Stomach smooth muscle (tissue), 2 donors: ENCODE data around the gene CCDC110.

Experiments used
- H3K27ac ChIP-seq: one replicate; pipeline ENCODE4 v1.7.0; 2013; ENCODE audit warnings: mild to moderate bottlenecking, low read length, inconsistent platforms
- H3K27me3 ChIP-seq, 2 donors: one replicate each; pipeline ENCODE4 v1.7.0; 2013; ENCODE audit warnings: low read length in 2 of 2; ENCODE audit not compliant: insufficient read depth in 2 of 2, control insufficient read depth in 1 of 2
- H3K36me3 ChIP-seq, 2 donors: one replicate each; pipeline ENCODE4 v1.7.0; 2013; ENCODE audit warnings: low read length in 2 of 2; ENCODE audit not compliant: control insufficient read depth in 2 of 2, insufficient read depth in 2 of 2
- H3K4me1 ChIP-seq: one replicate; pipeline ENCODE4 v1.7.0; 2013; ENCODE audit warnings: low read length; ENCODE audit not compliant: control insufficient read depth, insufficient read depth
- H3K4me3 ChIP-seq, 2 donors: one replicate each; pipeline ENCODE4 v1.7.0; 2013; ENCODE audit warnings: low read length in 2 of 2
- H3K9ac ChIP-seq, 2 donors: one replicate each; pipeline ENCODE4 v1.7.0; 2013; ENCODE audit warnings: low read length in 2 of 2, mild to moderate bottlenecking in 1 of 2
- H3K9me3 ChIP-seq, 2 donors: one replicate each; pipeline ENCODE4 v1.7.0; 2013; ENCODE audit warnings: low read length in 2 of 2; ENCODE audit not compliant: control insufficient read depth in 2 of 2
- donor health status: healthy.
- donor health status: Pancreatic carcinoma.

CCDC110 gene

DNA sequence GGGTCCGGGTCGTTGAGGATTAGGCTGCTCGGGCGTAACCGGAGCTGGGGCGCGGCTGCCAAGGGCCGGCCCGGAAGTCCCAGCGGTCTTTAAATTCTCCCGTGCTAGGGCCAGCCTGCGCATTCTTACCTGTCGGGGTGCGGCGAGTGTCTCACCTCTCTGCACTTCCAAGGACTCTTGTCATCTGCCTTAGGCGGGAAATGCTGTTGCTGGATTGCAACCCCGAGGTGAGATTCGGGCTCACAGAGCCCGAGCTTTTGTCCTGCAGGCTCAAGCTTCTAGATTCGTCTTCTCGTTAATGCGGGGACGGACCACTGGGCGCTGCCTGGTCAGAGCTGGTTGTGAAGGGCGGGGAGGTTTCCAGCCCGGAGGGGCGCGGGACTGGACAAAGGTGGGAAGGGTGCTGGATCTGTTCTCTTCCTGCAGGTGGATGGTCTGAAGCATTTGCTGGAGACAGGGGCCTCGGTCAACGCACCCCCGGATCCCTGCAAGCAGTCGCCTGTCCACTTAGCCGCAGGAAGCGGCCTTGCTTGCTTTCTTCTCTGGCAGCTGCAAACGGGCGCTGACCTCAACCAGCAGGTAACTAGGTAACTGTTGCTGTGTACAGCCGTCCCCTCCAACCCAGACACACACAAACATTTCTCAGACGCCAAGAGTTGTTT, 74.7 kb downstream of the CCDC110 start, which contains the start of gene ANKRD37:
Gene ANKRD37 (plus strand): TSS at position 118 of the 662 bp plus-strand sequence. CDS start 83 bp downstream, at position 201.
- H3K27me3 ChIP-seq: no peaks in the 10 kb centered on the region
- H3K4me1 ChIP-seq: peaks cover 10% of the 10 kb centered on the region
- H3K36me3 ChIP-seq: peaks cover 7 to 15% of the 10 kb centered on the region in 2 donors

GRCh38 chr4:185395956-185396723, 75.4 kb downstream of the CCDC110 start:
- H3K4me1 ChIP-seq: peaks cover 10% of the 10 kb centered on the region
- H3K4me3 ChIP-seq: peak overlapping the region; percentile 75 to 85
- H3K9ac ChIP-seq: peak overlapping the region; percentile 80 to 89
- no peaks in the 10 kb centered on the region for H3K27me3 ChIP-seq
- H3K9me3 ChIP-seq: no peaks in the 10 kb centered on the region
- H3K36me3 ChIP-seq: peaks cover 3 to 11% of the 10 kb centered on the region in 2 donors
- H3K27ac ChIP-seq: peak overlapping the region; percentile 94

More for the DNA sequence above, 74.7 kb downstream of the CCDC110 start, which contains the start of gene ANKRD37:
- H3K27ac ChIP-seq: peak within 1 kb of the TSS; percentile 94
- peak within 1 kb of the TSS; percentile 80 to 89 for H3K9ac ChIP-seq
- H3K4me3 ChIP-seq: peak within 1 kb of the TSS; percentile 75 to 85
- H3K9me3 ChIP-seq: no peaks in the 10 kb centered on the region

DNA sequence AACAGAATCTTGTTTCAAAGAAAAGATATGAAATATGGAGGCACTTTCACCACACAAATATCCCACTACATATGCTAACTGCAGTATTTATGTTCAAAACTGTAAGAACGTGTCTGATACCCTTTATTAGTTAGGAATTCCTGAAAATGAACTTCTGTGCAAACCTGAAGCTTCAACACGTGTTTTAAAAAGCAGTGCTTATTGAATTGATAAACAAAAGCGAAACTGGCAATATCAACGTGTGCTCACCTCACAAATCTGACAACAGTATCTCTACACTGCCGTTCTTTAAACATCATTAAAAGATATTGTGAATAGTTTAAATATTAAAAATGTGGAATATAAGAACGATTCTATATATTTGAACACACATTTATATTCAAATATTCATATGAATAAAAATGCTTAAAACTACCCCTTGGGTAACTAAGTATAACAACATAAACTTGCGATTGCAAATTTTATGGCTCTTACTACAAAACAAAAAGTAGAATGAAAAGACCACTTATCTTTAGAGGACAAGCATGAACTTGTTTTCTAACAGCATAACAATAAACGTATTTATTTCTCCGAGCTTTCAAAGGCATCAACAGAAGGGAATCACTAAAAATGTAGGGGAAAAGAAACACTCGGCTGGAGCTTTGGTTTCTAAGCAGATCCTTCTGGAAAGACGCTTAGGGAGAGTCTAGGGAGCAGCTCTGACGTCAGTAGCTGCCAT, 76.1 kb downstream of the CCDC110 start, which contains the start of gene LRP2BP:
Gene LRP2BP (minus strand): TSS at position 687 of the 718 bp plus-strand sequence. CDS start 17,738 bp downstream, outside the sequence.
- H3K36me3 ChIP-seq: peaks cover 3 to 10% of the 10 kb centered on the region in 2 donors
- H3K9me3 ChIP-seq: no peaks in the 10 kb centered on the region
- peak within 1 kb of the TSS; percentile 75 to 85 for H3K4me3 ChIP-seq
- H3K27me3 ChIP-seq: no peaks in the 10 kb centered on the region
- peak within 1 kb of the TSS; percentile 94 for H3K27ac ChIP-seq
- H3K4me1 ChIP-seq: peaks cover 10% of the 10 kb centered on the region
- H3K9ac ChIP-seq: peak within 1 kb of the TSS; percentile 80 to 89
